ENCODE measurements around the gene RNF5. TPM values are rescaled to one million over a fixed set of nuclear protein-coding genes. Genes with fewer than 3 reads are reported as not detected.

Gene RNF5
- total and polyA plus RNA-seq, 9 of the 15 experiments (the other 6 are each of a cell fraction or from before 2014, with no cell fraction given), result 62.2 to 245 (median 129) TPM

GRCh38 chr6:32195902-32196681 lies 17.9 kb downstream of the RNF5 start (continued):
- TF ChIP-seq TCF7L2 (IDR thresholded peaks at IDR 0.05; ENCODE audit: low read depth, low read length), result no peak
- no peak for TF ChIP-seq ZNF280A (IDR thresholded peaks at IDR 0.05; ENCODE audit: low read depth, partially characterized antibody)
- no peak for TF ChIP-seq ZNF75A (CRISPR knock-in tag; IDR thresholded peaks at IDR 0.05)
- no peak for TF ChIP-seq CBFA2T2 (conservative IDR thresholded peaks at IDR 0.05)
- TF ChIP-seq FOXK1 (CRISPR knock-in tag; IDR thresholded peaks at IDR 0.05; ENCODE audit: borderline replicate concordance), result 0 out of 2 replicates have a peak, but pooled peaks have one; percentile 53
- TF ChIP-seq RB1 (IDR thresholded peaks at IDR 0.05; ENCODE audit: low read depth), result peak; percentile 98
- no peak for TF ChIP-seq ARID3B (CRISPR knock-in tag; IDR thresholded peaks at IDR 0.05; ENCODE audit: borderline replicate concordance)
- 0 out of 2 replicates have a peak, but pooled peaks have one; percentile 66 for TF ChIP-seq NR4A1 (CRISPR knock-in tag; IDR thresholded peaks at IDR 0.05)
- peak; percentile 59; the same call in 1 of the 2 replicates for TF ChIP-seq NR4A1 (tag; IDR thresholded peaks at IDR 0.05)
- TF ChIP-seq HMBOX1 (IDR thresholded peaks at IDR 0.05), result no peak
- peak; percentile 10; the same call in 1 of the 2 replicates for TF ChIP-seq ZNF224 (CRISPR knock-in tag; IDR thresholded peaks at IDR 0.05)
- TF ChIP-seq POLR2G (IDR thresholded peaks at IDR 0.05; ENCODE audit: low read depth, low read length), result peak; percentile 97
- peak in 1 of 2 experiments; percentile 71; a peak in 1 of 3 replicates for TF ChIP-seq CBX3 (IDR thresholded peaks at IDR 0.05; ENCODE audit: borderline replicate concordance in 1 of 2, low read length in 2 of 2)
- TF ChIP-seq ZNF347 (CRISPR knock-in tag; IDR thresholded peaks at IDR 0.05; ENCODE audit: low read depth), result no peak
- peak; percentile 35; the same call in 1 of the 2 replicates for TF ChIP-seq BCOR (IDR thresholded peaks at IDR 0.05)
- no peak for TF ChIP-seq SAFB (IDR thresholded peaks at IDR 0.05; ENCODE audit: borderline replicate concordance, low read depth, low read length)
- no peak for TF ChIP-seq ID3 (CRISPR knock-in tag; IDR thresholded peaks at IDR 0.05)
- TF ChIP-seq ID3 (tag; IDR thresholded peaks at IDR 0.05), result 0 out of 2 replicates have a peak, but pooled peaks have one; percentile 38
- no peak for TF ChIP-seq CEBPZ (IDR thresholded peaks at IDR 0.05; ENCODE audit: borderline replicate concordance, low read depth, low read length)

Data from K562 (cell line).